Panc1 (cell line): Measurements from ENCODE around the gene GPHN.

Experiments
- POLR2AphosphoS5 ChIP-seq: IDR thresholded peaks from 2 replicates; pipeline ENCODE4 v1.6.1; 2012; ENCODE audit warnings: mild to moderate bottlenecking, low read depth, low read length, moderate library complexity
- TF ChIP-seq, protein P1 (sequence below): fragments of 450-650 bp; IDR thresholded peaks from 2 replicates; pipeline ENCODE4 v1.5.1; 2017; ENCODE audit warnings: mild to moderate bottlenecking

- TF ChIP-seq, protein P1, sequence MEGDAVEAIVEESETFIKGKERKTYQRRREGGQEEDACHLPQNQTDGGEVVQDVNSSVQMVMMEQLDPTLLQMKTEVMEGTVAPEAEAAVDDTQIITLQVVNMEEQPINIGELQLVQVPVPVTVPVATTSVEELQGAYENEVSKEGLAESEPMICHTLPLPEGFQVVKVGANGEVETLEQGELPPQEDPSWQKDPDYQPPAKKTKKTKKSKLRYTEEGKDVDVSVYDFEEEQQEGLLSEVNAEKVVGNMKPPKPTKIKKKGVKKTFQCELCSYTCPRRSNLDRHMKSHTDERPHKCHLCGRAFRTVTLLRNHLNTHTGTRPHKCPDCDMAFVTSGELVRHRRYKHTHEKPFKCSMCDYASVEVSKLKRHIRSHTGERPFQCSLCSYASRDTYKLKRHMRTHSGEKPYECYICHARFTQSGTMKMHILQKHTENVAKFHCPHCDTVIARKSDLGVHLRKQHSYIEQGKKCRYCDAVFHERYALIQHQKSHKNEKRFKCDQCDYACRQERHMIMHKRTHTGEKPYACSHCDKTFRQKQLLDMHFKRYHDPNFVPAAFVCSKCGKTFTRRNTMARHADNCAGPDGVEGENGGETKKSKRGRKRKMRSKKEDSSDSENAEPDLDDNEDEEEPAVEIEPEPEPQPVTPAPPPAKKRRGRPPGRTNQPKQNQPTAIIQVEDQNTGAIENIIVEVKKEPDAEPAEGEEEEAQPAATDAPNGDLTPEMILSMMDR, result no peak
- no peak for TF ChIP-seq POLR2AphosphoS5
Observed at GRCh38 chr14:67167420-67168109, 659.6 kb downstream of the GPHN start.
